Measurements from ENCODE around the gene KRTAP10-2.
"Not testable (repeated sequence)": the region's sequence is repeated elsewhere in the genome, so short reads cannot be mapped to it uniquely, and the experiment has no call there.

Gene KRTAP10-2

GRCh38 chr21:44511938-44512275 is 39.4 kb downstream of the KRTAP10-2 start:
- DNase-seq, result no peak

- DNase-seq, result no peak
These were observed 39.9 kb downstream of the KRTAP10-2 start for GRCh38 chr21:44511219-44511937.

DNA sequence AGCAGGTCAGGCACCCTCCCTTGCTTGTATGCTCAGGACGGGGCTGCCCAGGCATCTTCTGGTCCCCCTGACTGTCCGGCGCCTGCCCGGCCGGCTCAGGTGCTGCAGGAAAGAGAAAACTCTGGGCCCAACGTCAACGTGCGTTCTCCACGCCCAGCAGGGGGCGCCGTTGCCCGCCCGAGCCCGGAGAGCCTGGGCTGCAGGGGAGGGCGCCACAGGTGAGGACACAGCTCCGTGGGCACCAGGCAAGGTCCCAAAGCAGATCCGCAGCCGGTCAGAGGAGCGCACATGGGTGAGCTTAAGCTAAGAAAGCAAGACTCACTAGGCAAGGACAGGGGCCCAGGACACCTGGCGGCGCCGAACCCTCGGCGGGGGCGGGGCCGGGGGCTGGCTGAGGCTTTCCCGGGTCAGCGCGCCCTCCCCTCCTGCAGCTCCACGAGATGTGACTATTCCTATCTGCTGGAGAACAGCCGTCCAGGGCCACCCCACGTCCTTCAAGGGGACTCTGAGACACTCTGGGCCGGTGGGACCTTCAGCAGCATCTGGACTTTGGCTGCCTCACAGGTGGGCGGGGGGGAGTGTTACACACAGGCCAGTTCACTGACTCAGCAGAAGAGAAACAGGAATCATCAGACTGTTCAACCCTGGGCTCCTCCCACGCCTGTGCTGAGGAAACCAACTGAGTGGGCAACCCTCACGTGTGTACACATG is 40.6 kb downstream of the KRTAP10-2 start:
- peak; percentile 0 for DNase-seq

DNA sequence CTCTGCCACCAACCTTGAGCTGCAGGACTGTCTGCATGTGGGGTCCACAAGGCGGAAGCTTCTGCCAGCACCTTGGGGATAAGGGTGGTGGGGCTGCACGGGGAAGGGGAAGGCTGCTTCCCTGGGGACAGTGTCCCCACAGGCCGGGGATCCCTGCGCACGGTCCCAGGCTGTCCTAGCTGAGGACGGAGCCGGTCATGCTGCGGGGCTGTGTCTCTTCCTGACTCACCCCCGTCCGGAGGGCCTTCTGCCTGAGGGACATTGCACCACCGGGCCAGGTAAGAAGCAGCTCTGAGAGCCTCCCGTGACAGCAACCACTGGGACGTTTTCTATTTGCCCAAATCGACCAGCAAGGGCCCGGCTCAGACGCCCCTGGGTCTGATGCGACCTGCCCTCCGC is 41.2 kb downstream of the KRTAP10-2 start:
- DNase-seq, result no peak

GRCh38 chr21:44509539-44509938 is 41.8 kb downstream of the KRTAP10-2 start:
- DNase-seq, result peak; percentile 37

DNA sequence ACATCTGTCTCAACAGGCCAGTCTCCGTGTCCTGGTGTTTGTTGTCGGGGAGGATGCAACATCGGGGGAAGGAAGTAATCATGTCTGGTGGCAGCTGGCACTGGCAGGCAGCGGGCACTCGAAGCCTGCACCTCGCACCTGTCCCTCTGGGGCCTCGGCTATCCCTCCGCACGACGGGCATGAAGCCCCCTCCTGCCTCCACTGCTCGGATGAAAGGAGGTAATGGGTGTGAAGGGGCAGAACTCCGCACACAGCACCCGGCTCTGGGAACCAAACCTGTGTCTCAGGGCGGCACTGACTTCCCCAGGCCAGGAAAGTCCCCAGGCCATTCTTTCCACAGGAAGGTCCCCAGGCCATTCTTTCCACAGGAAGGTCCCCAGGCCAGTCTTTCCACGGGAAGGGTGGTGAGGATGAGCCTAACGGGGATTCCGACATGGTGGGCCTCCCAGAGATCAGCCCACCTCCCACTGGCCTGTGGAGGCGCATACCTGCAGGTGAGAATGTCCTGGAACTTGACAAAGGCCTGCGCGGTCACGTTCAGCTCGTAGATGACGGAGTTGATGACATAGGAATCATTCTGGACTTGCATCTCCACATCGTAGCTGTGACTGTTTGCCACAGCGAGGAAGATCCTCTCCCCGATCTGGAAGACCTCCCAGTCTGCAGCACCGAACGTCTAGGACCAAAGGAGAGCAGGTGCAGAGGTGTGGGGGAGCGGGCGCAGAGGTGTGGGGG is 42.4 kb downstream of the KRTAP10-2 start:
- DNase-seq, result no peak

GRCh38 chr21:44508426-44508710 is 42.9 kb downstream of the KRTAP10-2 start:
- no peak for DNase-seq

- no peak for DNase-seq
These were observed 43.5 kb downstream of the KRTAP10-2 start for GRCh38 chr21:44507673-44508425.

GRCh38 chr21:44506279-44507255 is 44.7 kb downstream of the KRTAP10-2 start:
- no peak for DNase-seq

DNA sequence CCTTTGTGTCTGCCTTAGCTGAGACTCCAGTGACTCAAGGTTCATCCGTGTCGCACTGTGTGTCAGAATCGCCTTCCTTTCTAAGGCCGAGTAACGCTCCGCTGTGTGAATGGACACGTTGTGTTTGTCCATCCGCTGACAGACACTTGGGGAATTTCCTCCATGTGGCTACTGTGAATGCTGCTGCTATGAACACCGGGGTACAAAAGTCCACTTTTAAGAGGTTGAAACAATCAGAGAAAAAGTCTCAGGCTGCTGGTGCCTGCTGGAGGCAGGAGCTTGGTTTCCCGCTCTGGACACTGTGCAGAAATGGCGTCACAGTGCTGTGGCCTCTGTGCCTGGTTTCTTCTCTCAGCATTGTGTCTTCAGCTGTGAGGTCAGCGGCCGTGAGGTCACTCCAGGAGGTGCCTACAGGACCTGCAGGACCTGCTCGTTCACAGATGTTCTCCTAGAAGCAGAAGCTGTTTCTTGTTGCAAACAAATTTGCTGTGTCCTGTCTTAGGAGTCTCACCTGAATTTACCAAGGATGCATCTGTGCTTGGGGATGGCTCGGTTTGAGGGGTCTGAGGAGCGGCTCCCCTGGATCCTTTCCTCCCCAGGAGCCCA is 45.5 kb downstream of the KRTAP10-2 start:
- DNase-seq, result no peak

DNA sequence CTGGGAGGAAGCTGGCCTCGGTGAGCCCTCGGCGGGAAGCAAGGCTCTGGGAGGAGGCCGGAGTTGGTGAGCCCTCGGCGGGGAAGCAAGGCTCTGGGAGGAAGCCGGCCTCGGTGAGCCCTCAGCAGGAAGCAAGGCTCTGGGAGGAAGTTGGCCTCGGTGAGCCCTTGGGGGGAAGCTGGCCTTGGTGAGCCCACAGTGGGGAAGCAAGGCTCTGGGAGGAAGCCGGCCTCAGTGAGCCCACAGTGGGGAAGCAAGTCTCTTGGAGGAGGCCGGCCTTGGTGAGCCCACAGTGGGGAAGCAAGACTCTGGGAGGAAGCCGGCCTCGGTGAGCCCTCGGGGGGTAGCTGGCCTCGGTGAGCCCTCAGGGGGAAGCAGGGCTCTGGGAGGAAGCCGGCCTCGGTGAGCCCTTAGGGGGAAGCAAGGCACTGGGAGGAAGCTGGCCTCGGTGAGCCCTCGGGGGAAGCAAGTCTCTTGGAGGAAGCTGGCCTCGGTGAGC is 47.4 kb downstream of the KRTAP10-2 start:
- no peak for DNase-seq

DNA sequence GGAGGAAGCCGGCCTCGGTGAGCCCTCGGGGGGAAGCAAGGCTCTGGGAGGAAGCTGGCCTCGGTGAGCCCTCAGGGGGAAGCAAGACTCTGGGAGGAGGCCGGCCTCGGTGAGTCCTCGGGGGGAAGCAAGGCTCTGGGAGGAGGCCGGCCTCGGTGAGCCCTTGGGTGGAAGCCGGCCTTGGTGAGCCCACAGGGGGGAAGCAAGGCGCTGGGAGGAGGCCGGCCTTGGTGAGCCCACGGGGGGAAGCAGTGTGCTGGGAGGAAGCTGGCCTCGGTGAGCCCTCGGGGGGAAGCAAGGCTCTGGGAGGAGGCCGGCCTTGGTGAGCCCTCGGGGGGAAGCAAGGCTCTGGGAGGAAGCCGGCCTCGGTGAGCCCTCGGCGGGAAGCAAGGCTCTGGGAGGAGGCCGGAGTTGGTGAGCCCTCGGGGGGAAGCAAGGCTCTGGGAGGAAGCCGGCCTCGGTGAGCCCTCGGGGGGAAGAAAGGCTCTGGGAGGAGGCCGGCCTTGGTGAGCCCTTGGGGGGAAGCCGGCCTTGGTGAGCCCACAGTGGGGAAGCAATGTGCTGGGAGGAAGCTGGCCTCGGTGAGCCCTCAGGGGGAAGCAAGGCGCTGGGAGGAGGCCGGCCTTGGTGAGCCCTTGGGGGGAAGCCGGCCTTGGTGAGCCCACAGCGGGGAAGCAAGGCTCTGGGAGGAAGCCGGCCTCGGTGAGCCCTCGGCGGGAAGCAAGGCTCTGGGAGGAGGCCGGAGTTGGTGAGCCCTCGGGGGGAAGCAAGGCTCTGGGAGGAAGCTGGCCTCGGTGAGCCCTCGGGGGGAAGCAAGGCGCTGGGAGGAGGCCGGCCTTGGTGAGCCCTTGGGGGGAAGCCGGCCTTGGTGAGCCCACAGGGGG is 48.1 kb downstream of the KRTAP10-2 start:
- DNase-seq, result not testable (repeated sequence)

GRCh38 chr21:44502171-44502958 is 48.9 kb downstream of the KRTAP10-2 start:
- DNase-seq, result no peak

All from NCI-H2081 treated with DMSO at 0.1 percent for 48 hours (cell line).